ENCODE measurements around the gene KREMEN2.
A peak's percentile ranks its signal among the peaks of the same experiment; 100 is the strongest.

Gene KREMEN2

GRCh38 chr16:2963723-2964474 lies at the start of gene KREMEN2:
KREMEN2 (plus strand) TSS chr16:2964275; CDS start chr16:2964521, 246 bp downstream.
- peak within 1 kb of the TSS; percentile 31 for H3K4me3 ChIP-seq (ENCODE audit: low read depth, low read length)
- DNase-seq (ENCODE audit: low read depth): no peak
- no peak for TF ChIP-seq CTCF (IDR thresholded peaks at IDR 0.05; ENCODE audit: low read depth, low read length, missing control alignments)

- TF ChIP-seq CTCF (IDR thresholded peaks at IDR 0.05; ENCODE audit: low read depth, low read length, missing control alignments): no peak
- no peak overlapping the region for H3K4me3 ChIP-seq (ENCODE audit: low read depth, low read length)
- DNase-seq (ENCODE audit: low read depth): no peak
Observed at GRCh38 chr16:2915196-2915929, 48.7 kb upstream of the KREMEN2 start.

- no peak overlapping the region for H3K4me3 ChIP-seq (ENCODE audit: low read depth, low read length)
- peak; percentile 79 for TF ChIP-seq CTCF (IDR thresholded peaks at IDR 0.05; ENCODE audit: low read depth, low read length, missing control alignments)
- no peak for DNase-seq (ENCODE audit: low read depth)
Observed at GRCh38 chr16:2919511-2920255, 44.4 kb upstream of the KREMEN2 start.

GRCh38 chr16:2923481-2923880 lies 40.6 kb upstream of the KREMEN2 start:
- no peak for DNase-seq (ENCODE audit: low read depth)
- no peak for TF ChIP-seq CTCF (IDR thresholded peaks at IDR 0.05; ENCODE audit: low read depth, low read length, missing control alignments)
- H3K4me3 ChIP-seq (ENCODE audit: low read depth, low read length): no peak overlapping the region

- no peak overlapping the region for H3K4me3 ChIP-seq (ENCODE audit: low read depth, low read length)
- DNase-seq (ENCODE audit: low read depth): no peak
- TF ChIP-seq CTCF (IDR thresholded peaks at IDR 0.05; ENCODE audit: low read depth, low read length, missing control alignments): no peak
Observed at GRCh38 chr16:2924901-2925755, 38.9 kb upstream of the KREMEN2 start.

GRCh38 chr16:2925951-2926649 lies 38.0 kb upstream of the KREMEN2 start:
- no peak overlapping the region for H3K4me3 ChIP-seq (ENCODE audit: low read depth, low read length)
- TF ChIP-seq CTCF (IDR thresholded peaks at IDR 0.05; ENCODE audit: low read depth, low read length, missing control alignments): no peak
- DNase-seq (ENCODE audit: low read depth): no peak

All from GM12864 (cell line).